Measurements from ENCODE around the gene SFXN3. TPM values are rescaled to one million over a fixed set of nuclear protein-coding genes. Genes with fewer than 3 reads are reported as not detected.
A peak's percentile ranks its signal among the peaks of the same experiment; 100 is the strongest.

Gene SFXN3
- total RNA-seq, 6 donors from 2014 or later, result 59.6 to 360 (median 100) TPM

GRCh38 chr10:100999742-101000126 is 31.3 kb upstream of the SFXN3 start, which contains the start of gene LZTS2:
Gene LZTS2 (plus strand): TSS chr10:100999808. CDS start chr10:101002539, 2,731 bp downstream.
- Histone ChIP-seq H3K9me3 (no peaks in the 10 kb centered on the region), H3K27me3 (no peaks in the 10 kb centered on the region), H3K27ac (peak within 1 kb of the TSS; percentile 95 to 100 (median 98)), H3K4me1 (peaks cover 50 to 66% (median 54%) of the 10 kb centered on the region in 4 donors), H3K36me3 (peaks cover 3 to 24% (median 13%) of the 10 kb centered on the region in 4 donors), H3K4me3 (peak within 1 kb of the TSS; percentile 62 to 95 (median 78))
- ATAC-seq (ENCODE audit: low FRiP score in 2 of 2), result no peak
- 0 to 6% methylated on average over 3 of the region's 44 CpGs for WGBS, 2 donors
- TF ChIP-seq POLR2A (IDR thresholded peaks at IDR 0.05) (no peak), CTCF (IDR thresholded peaks at IDR 0.05) (no peak), POLR2AphosphoS5 (IDR thresholded peaks at IDR 0.05) (no peak), EP300 (IDR thresholded peaks at IDR 0.05) (no peak)
- DNase-seq, result no peak

- DNase-seq (peak in 1 of 2 donors; percentile 77), ATAC-seq (ENCODE audit: low FRiP score in 2 of 2) (no peak)
- TF ChIP-seq CTCF (IDR thresholded peaks at IDR 0.05), result no peak
- no peak for TF ChIP-seq POLR2AphosphoS5 (IDR thresholded peaks at IDR 0.05)
- no peak for TF ChIP-seq POLR2A (IDR thresholded peaks at IDR 0.05)
- no peak for TF ChIP-seq EP300 (IDR thresholded peaks at IDR 0.05)
- WGBS, 2 donors, result 5 to 15% methylated on average over 15 to 19 of the region's 19 CpGs
- Histone ChIP-seq H3K27ac (peak overlapping the region; percentile 95 to 100 (median 98)), H3K27me3 (no peaks in the 10 kb centered on the region), H3K4me1 (peaks cover 52 to 70% (median 56%) of the 10 kb centered on the region in 4 donors), H3K4me3 (peak overlapping the region; percentile 62 to 95 (median 78)), H3K36me3 (peaks cover 3 to 29% (median 15%) of the 10 kb centered on the region in 4 donors), H3K9me3 (no peaks in the 10 kb centered on the region)
Observed at GRCh38 chr10:101000127-101000914, 30.7 kb upstream of the SFXN3 start.

- WGBS, 2 donors, result 28 to 31% methylated on average over 12 of the region's 12 CpGs
- DNase-seq (peak in 1 of 2 donors; percentile 85), ATAC-seq (ENCODE audit: low FRiP score in 2 of 2) (peak; percentile 38 to 51)
- Histone ChIP-seq H3K9me3 (no peaks in the 10 kb centered on the region), H3K27ac (peak overlapping the region; percentile 95 to 100 (median 98)), H3K4me1 (peaks cover 52 to 71% (median 58%) of the 10 kb centered on the region in 4 donors), H3K36me3 (peaks cover 8 to 37% (median 20%) of the 10 kb centered on the region in 4 donors), H3K4me3 (peak overlapping the region in 3 of 4 donors; percentile 62 to 82 (median 73)), H3K27me3 (no peaks in the 10 kb centered on the region)
- peak in 1 of 4 donors; percentile 51 for TF ChIP-seq EP300 (IDR thresholded peaks at IDR 0.05)
- TF ChIP-seq POLR2A (IDR thresholded peaks at IDR 0.05), result peak in 2 of 4 donors; percentile 45 to 63
- TF ChIP-seq POLR2AphosphoS5 (IDR thresholded peaks at IDR 0.05), result peak; percentile 92 to 93
- peak in 1 of 6 experiments; percentile 10 for TF ChIP-seq CTCF (IDR thresholded peaks at IDR 0.05)
Observed at GRCh38 chr10:101000915-101001658, 29.9 kb upstream of the SFXN3 start.

GRCh38 chr10:101001659-101002035 is 29.4 kb upstream of the SFXN3 start:
- peaks cover 47 to 71% (median 52%) of the 10 kb centered on the region in 4 donors for H3K4me1 ChIP-seq
- H3K27me3 ChIP-seq, result no peaks in the 10 kb centered on the region
- H3K36me3 ChIP-seq, result peaks cover 8 to 43% (median 22%) of the 10 kb centered on the region in 4 donors
- no peak for TF ChIP-seq CTCF (IDR thresholded peaks at IDR 0.05)
- 65% methylated on average over 5 of the region's 5 CpGs; no CpG with 5 or more reads in 1 of the 2 donors for WGBS, 2 donors
- no peak for DNase-seq
- no peaks in the 10 kb centered on the region for H3K9me3 ChIP-seq
- ATAC-seq (ENCODE audit: low FRiP score in 2 of 2), result no peak
- peak overlapping the region in 2 of 4 donors; percentile 16 to 62 for H3K4me3 ChIP-seq
- H3K27ac ChIP-seq, result peak overlapping the region; percentile 95 to 100 (median 98)

All from upper lobe of left lung (tissue), 6 donors.